K562 (cell line): ENCODE results near the gene PDE3A. TPM values are rescaled to one million over a fixed set of nuclear protein-coding genes. Genes with fewer than 3 reads are reported as not detected.

ENCODE experiments used
- ATAC-seq: fragments of 200-7000 bp; cut with Tn5 transposase; 3 replicates; pipeline ENCODE4 v1.9.1; 2020; ENCODE audit warnings: moderate library complexity
- BruUV-seq: library from RNA; stranded (reverse); fragments of 400-500 nt; replicated peaks from 2 replicates; lab custom pipeline; 2021; lab: Mats Ljungman, UMichigan
- CTCF ChIA-PET: fragments of 300-600 bp; formaldehyde crosslinking; extraction: SDS; loops from one replicate; lab custom pipeline; 2021; ENCODE audit warnings: low intra/inter-chr PET ratio; lab: Yijun Ruan, JAX
- POLR2A ChIA-PET: fragments of 300-600, 350-650 bp; sonication (Branson Sonifier 250); formaldehyde crosslinking; extraction: SDS; loops from one replicate; lab custom pipeline; 2021; ENCODE audit warnings: antibody characterized with exemption, inconsistent platforms; lab: Yijun Ruan, JAX
- DNase-seq, 4 experiments: peaks; one replicate each; pipeline versions ENCODE4 v3.0.0 to v3.0.0-alpha.2; 2011 to 2018; ENCODE audit warnings: low spot score in 3 of 4, mixed read lengths in 3 of 4; ENCODE audit errors: extremely low read depth in 1 of 4
- FAIRE-seq: peaks from 2 replicates; lab custom pipeline; 2011; peaks lifted over from hg19 to GRCh38; lab: Jason Lieb, UNC
- H2AFZ ChIP-seq: 2 replicates; pipeline ENCODE4 v1.6.0; 2011; ENCODE audit warnings: low read depth, low read length, control low read depth, inconsistent platforms
- H3K27ac ChIP-seq: fragments of 200-600 bp; 3 replicates; pipeline ENCODE4 v1.8.0; 2011; ENCODE audit warnings: low read depth, mild to moderate bottlenecking, control low read depth, inconsistent platforms, low read length, moderate library complexity, mixed read lengths; ENCODE audit errors: extremely low read depth
- H3K27me3 ChIP-seq, 2 experiments: fragments of 300-600 bp in 1 of 2; 2 replicates in 1 of 2; 3 replicates in 1 of 2; pipeline versions ENCODE4 v1.6.0 to v1.8.0; 2011; ENCODE audit warnings: inconsistent platforms in 2 of 2, low read length in 2 of 2, mild to moderate bottlenecking in 1 of 2, mixed read lengths in 1 of 2, moderate library complexity in 1 of 2; ENCODE audit not compliant: control insufficient read depth in 2 of 2, insufficient read depth in 2 of 2
- H3K36me3 ChIP-seq: fragments of 300-600 bp; 3 replicates; pipeline ENCODE4 v1.8.0; 2011; ENCODE audit warnings: mild to moderate bottlenecking, low read length, inconsistent platforms; ENCODE audit not compliant: control insufficient read depth, insufficient read depth
- H3K4me1 ChIP-seq, 2 experiments: fragments of 200-600 bp in 1 of 2; replicated peaks in 1 of 2; 2 replicates in 1 of 2; 3 replicates in 1 of 2; pipeline versions ENCODE4 v1.5.1 to v1.8.0; 2011; ENCODE audit warnings: inconsistent platforms in 2 of 2, low read length in 2 of 2, mild to moderate bottlenecking in 1 of 2, mixed read lengths in 1 of 2, moderate library complexity in 1 of 2; ENCODE audit not compliant: control insufficient read depth in 2 of 2, insufficient read depth in 2 of 2
- H3K4me2 ChIP-seq: 2 replicates; pipeline ENCODE4 v1.6.1; 2011; ENCODE audit warnings: low read length, control low read depth, inconsistent platforms, mixed read lengths; ENCODE audit not compliant: insufficient read depth
- H3K4me3 ChIP-seq: fragments of 200-600 bp; sonication (generic), shearing (Covaris generic); 2 replicates; pipeline ENCODE4 v1.5.1; 2016; ENCODE audit warnings: control low read depth, inconsistent platforms
- H3K79me2 ChIP-seq: fragments of 200-600 bp; 3 replicates; pipeline ENCODE4 v1.8.0; 2011; ENCODE audit warnings: low read length, inconsistent platforms; ENCODE audit not compliant: control insufficient read depth, insufficient read depth
- H3K9ac ChIP-seq, 2 experiments: 2 replicates each; pipeline versions ENCODE4 v1.6.0 to v1.6.1; 2011; ENCODE audit warnings: low read depth in 2 of 2, low read length in 2 of 2, control low read depth in 1 of 2, inconsistent platforms in 1 of 2, mild to moderate bottlenecking in 1 of 2, mixed read lengths in 1 of 2; ENCODE audit not compliant: insufficient read depth in 1 of 2
- H3K9me1 ChIP-seq: one replicate; pipeline ENCODE4 v1.6.0; 2011; ENCODE audit warnings: inconsistent platforms, mild to moderate bottlenecking, low read length, moderate library complexity; ENCODE audit not compliant: control insufficient read depth, insufficient read depth
- H3K9me3 ChIP-seq: replicated peaks from 2 replicates; pipeline ENCODE4 v1.5.1; 2011; ENCODE audit warnings: low read depth, low read length, inconsistent platforms; ENCODE audit not compliant: control insufficient read depth, insufficient read depth
- H4K20me1 ChIP-seq: replicated peaks from 2 replicates; pipeline ENCODE4 v1.6.1; 2011; ENCODE audit warnings: low read length, inconsistent platforms, mixed read lengths; ENCODE audit not compliant: control insufficient read depth, insufficient read depth
- ARID2 ChIP-seq: fragments of 450-650 bp; IDR thresholded peaks from 2 replicates; pipeline ENCODE4 v1.6.1; 2017; ENCODE audit warnings: antibody characterized with exemption, mild to moderate bottlenecking
- NEUROD1 ChIP-seq: fragments of 150-350 bp; IDR thresholded peaks from 2 replicates; pipeline ENCODE4 v1.6.1; 2014; ENCODE audit warnings: borderline replicate concordance, low read length, low read depth; ENCODE audit not compliant: partially characterized antibody
- OTX1 ChIP-seq: fragments of 450-650 bp; formaldehyde crosslinking; IDR thresholded peaks from 2 replicates; pipeline ENCODE4 v1.4.0; 2022; ENCODE audit warnings: mild to moderate bottlenecking
- POLR2H ChIP-seq: IDR thresholded peaks from 2 replicates; pipeline ENCODE4 v1.6.1; 2016; ENCODE audit warnings: missing genetic modification characterization, low read depth, mild to moderate bottlenecking, control low read depth, missing compliant biosample characterization, moderate library complexity
- PPARD ChIP-seq: fragments of 250-450 bp; sonication (Bioruptor Pico); IDR thresholded peaks from 2 replicates; pipeline ENCODE4 v1.8.0; 2022; ENCODE audit warnings: inconsistent platforms, mild to moderate bottlenecking, moderate library complexity
- SOX6 ChIP-seq: fragments of 450-650 bp; IDR thresholded peaks from 2 replicates; pipeline ENCODE4 v1.6.1; 2014; ENCODE audit warnings: mild to moderate bottlenecking
- ZBED1 ChIP-seq: IDR thresholded peaks from 2 replicates; pipeline ENCODE4 v1.6.1; 2014
- ZNF764 ChIP-seq: fragments of 250-450 bp; sonication (Bioruptor Pico); IDR thresholded peaks from 2 replicates; pipeline ENCODE4 v1.4.0; 2020; ENCODE audit warnings: low read depth, mild to moderate bottlenecking, moderate library complexity
- WGBS: fragments of 100-300 bp; shearing (Covaris generic); methylation state at CpG from one replicate; pipeline ENCODE4 v1.1.6; 2016; ENCODE audit warnings: low coverage, mixed read lengths; ENCODE audit not compliant: insufficient coverage; ENCODE audit errors: missing lambda C conversion rate; 5-methylcytosine and 5-hydroxymethylcytosine counted together
- in situ Hi-C: fragments of 300-500 bp; cut with MboI; formaldehyde crosslinking; loops from 4 replicates; pipeline ENCODE4 v1.15.0; 2018; ENCODE audit warnings: inconsistent platforms, mixed read lengths
- intact Hi-C: fragments of 100-400 bp; cut with micrococcal nuclease; formaldehyde crosslinking; loops from 2 replicates; pipeline ENCODE4 v1.14.2; 2022
- polyA plus RNA-seq, 8 experiments: library from polyadenylated mRNA; depleted of rRNA in 4 of 8; stranded (reverse) in 5 of 8; unstranded in 3 of 8; fragments of >200 nt; fragmentation: Nextera tagmentation in 2 of 8; fragmentation: Illumina TruSeq in 1 of 8; extraction: Ambion mirVana in 2 of 8; extraction: Trizol in 1 of 8; gene quantifications; 2 replicates each; pipeline versions ENCODE4 v1.2.1 to v1.2.3, GENCODE V29; 2011 to 2014; ENCODE audit warnings: inconsistent platforms in 1 of 8, missing spikeins in 1 of 8
- total RNA-seq, 7 experiments: library from RNA; depleted of rRNA in 6 of 7; stranded (reverse); fragments of >200 nt in 6 of 7; fragmentation: Illumina TruSeq in 2 of 7; extraction: Trizol in 2 of 7; gene quantifications; 2 replicates each; pipeline versions ENCODE4 v1.2.1 to v1.2.3, GENCODE V29; 2011 to 2021; ENCODE audit warnings: low replicate concordance in 1 of 7
- TF ChIP-seq, protein P1 (sequence below): fragments of 450-650 bp; formaldehyde crosslinking; IDR thresholded peaks from 2 replicates; pipeline ENCODE4 v1.4.0; 2020; ENCODE audit warnings: mild to moderate bottlenecking

The PDE3A gene
- total and polyA plus RNA-seq, 9 of the 15 experiments (the other 6 are each of a cell fraction or from before 2014, with no cell fraction given) = 0.02 TPM; not detected in 8

DNA sequence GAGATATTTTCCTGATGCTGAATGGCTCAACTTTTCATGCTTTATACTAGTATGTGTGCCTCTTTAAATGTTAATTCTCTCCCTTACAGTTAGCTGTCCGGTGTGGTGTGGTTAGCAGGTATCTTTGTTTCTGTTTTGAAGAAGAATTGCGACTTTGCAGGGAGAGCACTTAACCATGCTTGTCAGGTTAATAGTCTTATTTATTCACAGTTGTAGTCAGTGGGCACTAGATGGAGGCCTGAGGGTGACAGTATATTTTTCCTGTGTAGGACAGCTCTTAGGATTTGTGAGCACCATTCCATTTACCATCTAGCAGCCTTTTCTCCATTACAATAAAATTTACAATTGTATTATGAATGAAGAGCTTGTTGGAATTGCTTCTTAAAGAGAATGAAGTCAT, 34.9 kb downstream of the PDE3A start:
- in situ Hi-C loops (no loop called here), intact Hi-C loops (no loop called here)
- Histone ChIP-seq H3K9ac (no peak overlapping the region), H3K9me3 (no peaks in the 10 kb centered on the region), H3K4me2 (no peak overlapping the region), H2AFZ (no peak overlapping the region), H3K9me1 (no peaks in the 10 kb centered on the region), H3K4me3 (no peak overlapping the region), H3K36me3 (no peaks in the 10 kb centered on the region), H3K4me1 (no peaks in the 10 kb centered on the region), H3K27ac (no peak overlapping the region), H4K20me1 (no peaks in the 10 kb centered on the region), H3K27me3 (no peaks in the 10 kb centered on the region), H3K79me2 (no peaks in the 10 kb centered on the region)
- ATAC-seq = no peak
- POLR2A ChIA-PET = no interaction called here
- CTCF ChIA-PET = no interaction called here
- DNase-seq = no peak
- 0% methylated on average over 2 of the region's 2 CpGs for WGBS
- TF ChIP-seq PPARD (CRISPR knock-in tag) (no peak), POLR2H (tag) (no peak), ZNF764 (CRISPR knock-in tag) (no peak), SOX6 (no peak), OTX1 (CRISPR knock-in tag) (no peak), ZBED1 (no peak), ARID2 (no peak), NEUROD1 (no peak)
- TF ChIP-seq, protein P1, sequence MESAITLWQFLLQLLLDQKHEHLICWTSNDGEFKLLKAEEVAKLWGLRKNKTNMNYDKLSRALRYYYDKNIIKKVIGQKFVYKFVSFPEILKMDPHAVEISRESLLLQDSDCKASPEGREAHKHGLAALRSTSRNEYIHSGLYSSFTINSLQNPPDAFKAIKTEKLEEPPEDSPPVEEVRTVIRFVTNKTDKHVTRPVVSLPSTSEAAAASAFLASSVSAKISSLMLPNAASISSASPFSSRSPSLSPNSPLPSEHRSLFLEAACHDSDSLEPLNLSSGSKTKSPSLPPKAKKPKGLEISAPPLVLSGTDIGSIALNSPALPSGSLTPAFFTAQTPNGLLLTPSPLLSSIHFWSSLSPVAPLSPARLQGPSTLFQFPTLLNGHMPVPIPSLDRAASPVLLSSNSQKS = no peak
- no TSS peak for BruUV-seq
- no peak for FAIRE-seq
